MM.1S (cell line): Measurements from ENCODE around the gene DDX10.

Source experiments
- CTCF ChIP-seq: fragments of 300-600 bp; sonication (generic); IDR thresholded peaks from 2 replicates; pipeline ENCODE4 v1.5.1; 2016; ENCODE audit warnings: antibody characterized with exemption, low read length, mixed read lengths
- EZH2phosphoT487 ChIP-seq: fragments of 300-600 bp; sonication (generic); IDR thresholded peaks from 2 replicates; pipeline ENCODE4 v1.6.1; 2018; ENCODE audit warnings: antibody characterized with exemption, low read length

- no peak for TF ChIP-seq CTCF
- TF ChIP-seq EZH2phosphoT487 = no peak
These were observed 207.0 kb downstream of the DDX10 start for GRCh38 chr11:108871867-108872266.
